Measurements from ENCODE around the gene AP5M1.
"Not testable (repeated sequence)": the region's sequence is repeated elsewhere in the genome, so short reads cannot be mapped to it uniquely, and the experiment has no call there.

AP5M1 gene

GRCh38 chr14:57245941-57246340 is 22.8 kb upstream of the AP5M1 start:
- no peak overlapping the region for H3K4me3 ChIP-seq (ENCODE audit: low read length)
- DNase-seq (ENCODE audit: low read depth): no peak
- TF ChIP-seq, protein P1, sequence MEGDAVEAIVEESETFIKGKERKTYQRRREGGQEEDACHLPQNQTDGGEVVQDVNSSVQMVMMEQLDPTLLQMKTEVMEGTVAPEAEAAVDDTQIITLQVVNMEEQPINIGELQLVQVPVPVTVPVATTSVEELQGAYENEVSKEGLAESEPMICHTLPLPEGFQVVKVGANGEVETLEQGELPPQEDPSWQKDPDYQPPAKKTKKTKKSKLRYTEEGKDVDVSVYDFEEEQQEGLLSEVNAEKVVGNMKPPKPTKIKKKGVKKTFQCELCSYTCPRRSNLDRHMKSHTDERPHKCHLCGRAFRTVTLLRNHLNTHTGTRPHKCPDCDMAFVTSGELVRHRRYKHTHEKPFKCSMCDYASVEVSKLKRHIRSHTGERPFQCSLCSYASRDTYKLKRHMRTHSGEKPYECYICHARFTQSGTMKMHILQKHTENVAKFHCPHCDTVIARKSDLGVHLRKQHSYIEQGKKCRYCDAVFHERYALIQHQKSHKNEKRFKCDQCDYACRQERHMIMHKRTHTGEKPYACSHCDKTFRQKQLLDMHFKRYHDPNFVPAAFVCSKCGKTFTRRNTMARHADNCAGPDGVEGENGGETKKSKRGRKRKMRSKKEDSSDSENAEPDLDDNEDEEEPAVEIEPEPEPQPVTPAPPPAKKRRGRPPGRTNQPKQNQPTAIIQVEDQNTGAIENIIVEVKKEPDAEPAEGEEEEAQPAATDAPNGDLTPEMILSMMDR (IDR thresholded peaks at IDR 0.05; ENCODE audit: insufficient read depth, low read depth, low read length, missing control alignments): no peak

DNA sequence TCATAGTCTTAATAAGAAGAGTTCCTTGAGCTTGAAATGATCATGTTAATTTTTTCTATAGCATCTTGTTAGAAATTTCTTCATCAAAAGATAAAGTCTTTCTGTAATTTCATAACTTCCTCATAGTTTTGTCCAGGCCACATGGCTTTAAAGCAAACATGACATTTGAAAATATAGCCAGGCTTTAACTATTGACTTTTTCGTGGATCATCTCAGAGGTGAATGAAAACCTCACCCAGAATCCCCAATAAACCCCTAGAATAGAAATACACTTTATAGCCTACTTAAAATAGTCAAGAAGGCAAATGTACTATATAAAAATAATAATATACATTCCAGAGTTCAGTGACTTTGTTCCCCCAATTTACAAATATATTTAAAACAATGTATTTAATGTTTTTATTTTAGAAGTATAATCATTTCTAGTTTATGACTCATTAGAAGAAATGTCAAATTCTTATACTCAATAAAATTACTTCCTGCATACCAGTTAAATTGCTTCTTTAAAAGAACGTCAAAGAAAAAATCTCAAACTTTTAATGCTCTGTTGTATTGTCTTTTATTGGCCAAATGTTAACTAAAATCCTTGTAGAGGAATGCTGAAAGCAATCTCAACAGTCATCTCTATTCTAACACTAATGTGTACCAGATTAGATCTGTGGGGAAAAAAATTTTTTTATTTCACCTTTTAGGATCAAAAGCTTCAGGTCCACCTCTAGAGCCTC is 21.7 kb upstream of the AP5M1 start:
- H3K4me3 ChIP-seq (ENCODE audit: low read length): no peak overlapping the region
- TF ChIP-seq, protein P1 (IDR thresholded peaks at IDR 0.05; ENCODE audit: insufficient read depth, low read depth, low read length, missing control alignments): no peak
- DNase-seq (ENCODE audit: low read depth): no peak

GRCh38 chr14:57254884-57255283 is 13.9 kb upstream of the AP5M1 start:
- DNase-seq (ENCODE audit: low read depth): no peak
- H3K4me3 ChIP-seq (ENCODE audit: low read length): no peak overlapping the region
- TF ChIP-seq, protein P1 (IDR thresholded peaks at IDR 0.05; ENCODE audit: insufficient read depth, low read depth, low read length, missing control alignments): no peak

DNA sequence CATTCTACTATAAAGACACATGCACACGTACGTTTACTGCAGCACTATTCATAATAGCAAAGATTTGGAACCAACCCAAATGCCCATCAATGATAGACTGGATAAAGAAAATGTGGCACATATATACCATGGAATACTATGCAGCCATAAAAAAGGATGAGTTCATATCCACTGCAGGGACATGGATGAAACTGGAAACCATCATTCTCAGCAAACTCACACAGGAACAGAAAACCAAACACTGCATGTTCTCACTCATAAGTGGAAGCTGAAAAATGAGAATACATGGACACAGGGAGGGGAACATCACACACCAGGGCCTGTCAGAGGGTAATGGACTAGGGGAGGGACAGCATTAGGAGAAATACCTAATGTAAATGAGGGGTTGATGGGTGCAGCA is 10.6 kb upstream of the AP5M1 start:
- DNase-seq (ENCODE audit: low read depth); H3K4me3 ChIP-seq (ENCODE audit: low read length): not testable (repeated sequence)

- H3K4me3 ChIP-seq (ENCODE audit: low read length): no peak overlapping the region
- TF ChIP-seq, protein P1 (IDR thresholded peaks at IDR 0.05; ENCODE audit: insufficient read depth, low read depth, low read length, missing control alignments): no peak
- no peak for DNase-seq (ENCODE audit: low read depth)
These were observed 9.1 kb upstream of the AP5M1 start for GRCh38 chr14:57259672-57260071.

DNA sequence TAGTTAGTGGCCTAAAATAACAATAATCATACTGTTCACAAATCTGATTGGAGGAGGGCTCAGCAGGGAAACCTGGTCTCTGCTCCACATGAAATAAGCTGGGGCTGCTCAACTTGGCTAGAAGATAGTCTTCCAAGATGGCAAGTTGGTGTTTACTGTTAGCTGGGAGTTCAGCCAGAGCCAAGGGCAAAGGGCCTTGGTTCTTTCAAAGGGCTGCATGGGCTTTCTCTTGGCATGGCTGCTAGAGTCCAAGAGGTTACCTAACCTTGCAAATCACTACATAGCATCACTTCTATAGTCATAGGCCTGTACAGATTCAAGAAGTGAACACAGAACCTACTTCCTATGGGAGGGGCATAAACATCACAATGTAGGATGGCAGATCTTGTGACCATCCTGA is 7.2 kb upstream of the AP5M1 start:
- no peak overlapping the region for H3K4me3 ChIP-seq (ENCODE audit: low read length)
- DNase-seq (ENCODE audit: low read depth): no peak
- TF ChIP-seq, protein P1 (IDR thresholded peaks at IDR 0.05; ENCODE audit: insufficient read depth, low read depth, low read length, missing control alignments): no peak

- DNase-seq (ENCODE audit: low read depth): no peak
These were observed 6.7 kb upstream of the AP5M1 start for GRCh38 chr14:57262117-57262516.

More at GRCh38 chr14:57262117-57262516, 6.7 kb upstream of the AP5M1 start:
- H3K4me3 ChIP-seq (ENCODE audit: low read length): no peak overlapping the region
- TF ChIP-seq, protein P1 (IDR thresholded peaks at IDR 0.05; ENCODE audit: insufficient read depth, low read depth, low read length, missing control alignments): no peak

Measured in epithelial cell of esophagus (primary cell).